Activated CD8-positive, alpha-beta T cell treated with anti-CD3 and anti-CD28 coated beads for 36 hours (primary cell): ENCODE data around the gene PGAM5. TPM values are rescaled to one million over a fixed set of nuclear protein-coding genes. Genes with fewer than 3 reads are reported as not detected.

Experiments
- ATAC-seq: fragments of 200-7000 bp; cut with Tn5 transposase; one replicate; pipeline ENCODE4 v1.10.0; 2021; ENCODE audit warnings: mild to moderate bottlenecking, moderate library complexity
- CTCF ChIA-PET: fragments of 350-600 bp; sonication (Branson Sonifier 250); formaldehyde crosslinking; loops from one replicate; lab custom pipeline; 2021; ENCODE audit warnings: antibody characterized with exemption; lab: Charles Lee
- POLR2A ChIA-PET: fragments of 350-600 bp; sonication (Branson Sonifier 250); formaldehyde crosslinking; loops from one replicate; lab custom pipeline; 2021; ENCODE audit warnings: antibody characterized with exemption; lab: Charles Lee
- DNase-seq: peaks from one replicate; pipeline ENCODE4 v3.0.0-alpha.2; 2020
- H3K27ac Mint-ChIP-seq: one replicate; pipeline ENCODE4 v1.8.0; 2021; ENCODE audit warnings: mild to moderate bottlenecking, mixed read lengths
- H3K27me3 Mint-ChIP-seq: one replicate; pipeline ENCODE4 v1.8.0; 2021; ENCODE audit warnings: mixed read lengths
- H3K36me3 Mint-ChIP-seq: one replicate; pipeline ENCODE4 v1.8.0; 2021; ENCODE audit warnings: low read depth, mixed read lengths
- H3K4me1 Mint-ChIP-seq: one replicate; pipeline ENCODE4 v1.8.0; 2021; ENCODE audit warnings: low read depth, mixed read lengths
- H3K4me3 Mint-ChIP-seq: one replicate; pipeline ENCODE4 v1.8.0; 2021; ENCODE audit warnings: mild to moderate bottlenecking, moderate library complexity, mixed read lengths
- H3K9me3 Mint-ChIP-seq: one replicate; pipeline ENCODE4 v1.8.0; 2021; ENCODE audit warnings: mixed read lengths
- intact Hi-C: fragments of 100-400 bp; cut with micrococcal nuclease; formaldehyde crosslinking; loops from one replicate; pipeline ENCODE4 v1.10.0; 2022
- total RNA-seq, 2 experiments: library from RNA; stranded (reverse); gene quantifications; one replicate each; pipeline ENCODE4 v1.2.3, GENCODE V29; 2021
- TF ChIP-seq, protein P1 (sequence below): fragments of 200-600 bp; IDR thresholded peaks from one replicate; pipeline ENCODE4 v1.8.0; 2022; ENCODE audit warnings: antibody characterized with exemption, mild to moderate bottlenecking

The PGAM5 gene
- total RNA-seq, 2 experiments from 2014 or later = 69.6 to 73.2 TPM

DNA sequence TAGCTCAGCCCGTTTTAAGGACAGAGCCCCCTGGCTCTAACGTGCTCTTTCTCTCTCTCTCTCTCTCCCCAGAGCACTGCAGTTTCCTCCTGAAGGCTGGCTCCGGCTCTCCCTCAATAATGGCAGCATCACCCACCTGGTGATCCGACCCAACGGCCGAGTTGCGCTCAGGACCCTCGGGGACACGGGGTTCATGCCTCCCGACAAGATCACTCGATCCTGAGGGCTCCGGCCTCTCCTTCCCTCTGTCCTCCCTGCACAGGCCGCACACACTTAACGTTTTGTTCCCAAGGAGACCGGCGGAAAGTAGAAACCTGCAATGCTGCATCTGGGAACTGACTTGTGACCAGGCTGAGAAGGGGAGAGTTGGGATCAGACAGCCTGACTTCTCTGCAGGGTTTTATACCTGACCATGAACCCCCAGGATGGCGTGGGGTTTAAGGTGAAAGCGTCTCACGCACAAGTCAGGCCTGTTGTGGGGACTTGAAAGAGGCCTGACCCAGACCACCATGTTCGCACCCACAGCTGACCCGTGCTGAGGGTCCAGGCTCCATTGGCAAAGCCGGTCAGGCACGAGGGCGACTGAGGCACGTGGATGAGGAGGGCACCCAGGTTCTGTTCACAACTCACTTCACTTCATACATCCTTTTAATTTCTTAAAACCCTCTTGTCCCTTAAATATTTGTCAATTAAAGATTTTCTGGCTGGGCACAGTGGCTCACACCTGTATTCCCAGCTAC, 10.1 kb downstream of the PGAM5 start:
- Mint-ChIP-seq H3K4me1 (no peaks in the 10 kb centered on the region), H3K9me3 (no peaks in the 10 kb centered on the region), H3K27me3 (no peaks in the 10 kb centered on the region), H3K27ac (no peak overlapping the region), H3K4me3 (no peak overlapping the region), H3K36me3 (peaks cover 54% of the 10 kb centered on the region)
- CTCF ChIA-PET = no interaction called here
- ATAC-seq (no peak), DNase-seq (no peak)
- TF ChIP-seq, protein P1, sequence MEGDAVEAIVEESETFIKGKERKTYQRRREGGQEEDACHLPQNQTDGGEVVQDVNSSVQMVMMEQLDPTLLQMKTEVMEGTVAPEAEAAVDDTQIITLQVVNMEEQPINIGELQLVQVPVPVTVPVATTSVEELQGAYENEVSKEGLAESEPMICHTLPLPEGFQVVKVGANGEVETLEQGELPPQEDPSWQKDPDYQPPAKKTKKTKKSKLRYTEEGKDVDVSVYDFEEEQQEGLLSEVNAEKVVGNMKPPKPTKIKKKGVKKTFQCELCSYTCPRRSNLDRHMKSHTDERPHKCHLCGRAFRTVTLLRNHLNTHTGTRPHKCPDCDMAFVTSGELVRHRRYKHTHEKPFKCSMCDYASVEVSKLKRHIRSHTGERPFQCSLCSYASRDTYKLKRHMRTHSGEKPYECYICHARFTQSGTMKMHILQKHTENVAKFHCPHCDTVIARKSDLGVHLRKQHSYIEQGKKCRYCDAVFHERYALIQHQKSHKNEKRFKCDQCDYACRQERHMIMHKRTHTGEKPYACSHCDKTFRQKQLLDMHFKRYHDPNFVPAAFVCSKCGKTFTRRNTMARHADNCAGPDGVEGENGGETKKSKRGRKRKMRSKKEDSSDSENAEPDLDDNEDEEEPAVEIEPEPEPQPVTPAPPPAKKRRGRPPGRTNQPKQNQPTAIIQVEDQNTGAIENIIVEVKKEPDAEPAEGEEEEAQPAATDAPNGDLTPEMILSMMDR = no peak
- POLR2A ChIA-PET = interaction anchor here (1.8 kb wide), 1 partner anchor 40 kb away, joined by 4 read pairs; the partner anchor contains the start of gene ANKLE2
- intact Hi-C loops = no loop called here

DNA sequence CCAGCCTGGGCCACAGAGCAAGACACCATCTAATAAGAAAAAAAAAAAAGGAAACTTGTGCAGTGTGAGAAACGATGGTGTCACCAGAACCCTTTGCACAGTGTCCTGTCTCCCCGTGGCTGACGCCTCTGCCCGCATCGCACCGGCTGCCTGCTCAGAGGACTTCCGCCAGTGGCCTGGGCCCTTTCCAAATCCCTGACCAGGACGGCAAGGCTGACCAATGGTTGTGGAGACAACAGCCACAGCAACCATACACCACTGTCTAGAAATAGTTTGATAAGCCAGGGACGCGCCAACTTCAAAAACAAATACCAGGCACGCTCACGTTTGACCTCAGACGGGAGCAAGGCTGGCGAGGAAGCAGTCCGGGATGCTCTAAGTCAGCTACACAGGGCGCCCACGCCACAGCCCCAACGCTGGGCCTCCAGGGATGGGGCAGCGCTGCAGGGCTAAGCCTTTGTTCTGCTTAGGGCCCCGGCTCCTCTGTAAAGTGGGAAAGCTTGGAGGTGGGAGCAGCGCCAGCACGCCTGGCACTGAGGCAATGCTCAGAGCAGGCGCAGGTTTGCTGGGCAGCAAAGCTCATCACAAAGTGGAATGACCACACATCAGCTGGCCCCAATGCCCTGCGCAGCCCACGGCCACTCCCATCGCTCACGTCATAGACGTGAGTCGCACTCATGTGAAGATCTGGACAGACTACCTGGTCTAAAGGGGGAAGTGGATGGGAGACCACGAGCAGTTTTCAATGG, 12.5 kb downstream of the PGAM5 start:
- peaks cover 65% of the 10 kb centered on the region for H3K36me3 Mint-ChIP-seq
- ChIA-PET CTCF (no interaction called here), POLR2A (interaction anchor here (1.6 kb wide), 1 partner anchor 13 kb away, joined by 4 read pairs; no protein-coding TSS in a partner anchor)

DNA sequence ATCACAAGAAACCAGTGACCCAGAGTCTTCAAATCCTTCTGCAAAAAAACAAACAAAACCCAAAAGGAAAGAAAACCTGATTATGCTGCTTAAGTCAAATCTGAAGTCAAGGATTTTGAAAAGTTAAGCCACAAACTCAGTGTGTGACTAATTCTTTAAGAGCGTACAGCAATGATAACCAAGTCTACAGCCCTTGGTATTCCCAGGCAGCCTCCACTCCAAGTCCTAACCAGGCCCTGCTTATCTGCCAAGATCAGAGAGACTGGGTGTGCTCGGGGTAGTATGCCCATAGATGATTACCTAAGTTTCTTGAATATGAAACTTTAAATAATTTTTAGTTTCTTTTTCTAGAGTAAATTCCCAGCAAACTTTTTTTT, 13.1 kb downstream of the PGAM5 start:
- ChIA-PET CTCF (no interaction called here), POLR2A (interaction anchor here (1.6 kb wide), 1 partner anchor 12 kb away, joined by 4 read pairs; no protein-coding TSS in a partner anchor)
- Mint-ChIP-seq H3K4me3 (no peak overlapping the region), H3K36me3 (peaks cover 68% of the 10 kb centered on the region), H3K27ac (peak overlapping the region; percentile 16), H3K27me3 (no peaks in the 10 kb centered on the region), H3K4me1 (no peaks in the 10 kb centered on the region), H3K9me3 (no peaks in the 10 kb centered on the region)
- no peak for ATAC-seq
- intact Hi-C loops = no loop called here
- TF ChIP-seq, protein P1 = no peak
- DNase-seq = no peak

More for the DNA sequence above, 12.5 kb downstream of the PGAM5 start:
- TF ChIP-seq, protein P1 = no peak
- Mint-ChIP-seq H3K9me3 (no peaks in the 10 kb centered on the region), H3K4me3 (no peak overlapping the region), H3K4me1 (no peaks in the 10 kb centered on the region), H3K27ac (peak overlapping the region; percentile 16), H3K27me3 (no peaks in the 10 kb centered on the region)
- DNase-seq = no peak
- ATAC-seq = no peak
- intact Hi-C loops = no loop called here

DNA sequence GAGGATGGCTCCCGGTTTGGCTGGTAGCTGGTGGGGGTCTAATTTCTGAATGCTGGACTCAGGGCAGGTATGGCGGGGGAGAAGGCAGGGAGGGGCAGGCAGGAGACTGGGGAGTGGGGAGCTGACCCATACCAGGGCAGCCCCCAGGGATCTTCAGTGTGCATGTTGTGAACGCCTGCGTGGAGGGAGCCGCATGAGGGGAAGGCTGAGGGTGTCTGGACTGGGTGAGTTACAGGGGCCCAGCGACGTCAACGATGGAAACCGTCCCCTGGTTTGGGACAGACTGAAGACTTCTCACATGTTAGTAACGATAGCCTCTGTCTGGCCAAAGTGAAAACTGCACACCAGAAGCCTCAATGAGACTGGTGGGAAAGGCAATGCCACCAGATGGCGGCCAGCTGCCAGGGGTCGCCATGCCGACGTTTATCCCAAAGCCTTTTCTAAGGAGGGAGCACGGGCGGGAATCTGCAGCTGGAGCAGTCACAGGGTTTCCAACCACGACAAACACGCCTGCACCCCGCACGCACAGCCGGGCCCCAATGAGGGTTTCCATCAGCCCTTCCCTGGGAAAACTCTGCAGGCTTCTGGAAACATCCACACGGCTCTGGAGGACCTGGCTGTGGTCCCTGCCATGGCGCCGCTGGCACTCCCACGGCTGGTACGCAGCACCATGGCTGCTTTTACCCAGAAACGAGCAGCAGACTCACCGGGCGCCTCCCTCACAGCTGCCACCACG, 14.0 kb downstream of the PGAM5 start:
- H3K4me3 Mint-ChIP-seq = no peak overlapping the region
- TF ChIP-seq, protein P1 = no peak
- CTCF ChIA-PET = no interaction called here
- no peak overlapping the region for H3K27ac Mint-ChIP-seq
- H3K9me3 Mint-ChIP-seq = no peaks in the 10 kb centered on the region
- no peak for DNase-seq
- intact Hi-C loops = no loop called here
- no peaks in the 10 kb centered on the region for H3K27me3 Mint-ChIP-seq
- no peaks in the 10 kb centered on the region for H3K4me1 Mint-ChIP-seq
- ATAC-seq = no peak
- H3K36me3 Mint-ChIP-seq = peaks cover 65% of the 10 kb centered on the region
- POLR2A ChIA-PET = no interaction called here
